AG09309 (cell line): ENCODE measurements around the gene KPNB1.

Experiments used
- DNase-seq: peaks from one replicate; pipeline ENCODE4 v3.0.0-alpha.2; 2010; ENCODE audit warnings: low read depth
- H3K4me3 ChIP-seq: 2 replicates; pipeline ENCODE4 v1.5.1; 2011; ENCODE audit warnings: mild to moderate bottlenecking, low read depth, low read length, moderate library complexity; ENCODE audit not compliant: control insufficient read depth
- TF ChIP-seq, protein P1 (sequence below): IDR thresholded peaks from 2 replicates; pipeline ENCODE4 v1.5.1; 2011; ENCODE audit warnings: mild to moderate bottlenecking, low read depth, low read length, inconsistent platforms; ENCODE audit not compliant: insufficient read depth, control insufficient read depth; ENCODE audit errors: missing control alignments

The KPNB1 gene

DNA sequence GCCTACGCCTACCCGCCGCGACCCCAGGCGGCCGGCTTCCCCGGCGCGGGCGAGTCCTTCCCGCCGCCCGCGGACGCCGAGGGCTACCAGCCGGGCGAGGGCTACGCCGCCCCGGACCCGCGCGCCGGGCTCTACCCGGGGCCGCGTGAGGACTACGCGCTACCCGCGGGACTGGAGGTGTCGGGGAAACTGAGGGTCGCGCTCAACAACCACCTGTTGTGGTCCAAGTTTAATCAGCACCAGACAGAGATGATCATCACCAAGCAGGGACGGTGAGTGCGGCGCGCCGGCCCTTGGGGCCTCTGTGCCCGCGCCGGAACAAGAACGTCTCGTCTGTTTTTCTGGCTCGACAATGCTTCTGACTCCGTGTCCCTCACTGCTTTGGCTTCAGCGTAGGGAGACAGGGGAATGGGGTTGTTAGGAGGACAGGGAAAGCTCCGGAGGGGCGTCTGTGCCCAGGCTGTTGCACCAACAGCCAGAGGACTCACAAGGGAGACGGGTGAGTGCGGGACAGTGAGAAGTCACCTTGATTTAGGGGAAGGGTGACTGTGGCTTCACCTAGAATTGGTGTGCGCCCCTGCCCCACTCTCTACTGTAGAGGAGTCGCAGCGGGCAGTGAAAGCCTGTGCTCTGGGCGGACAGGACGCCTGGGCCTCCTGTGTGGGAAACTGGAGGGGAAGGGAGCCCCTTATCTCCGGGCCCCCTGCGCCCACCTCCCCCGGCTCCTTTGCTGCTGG is 84.1 kb downstream of the KPNB1 start:
- H3K4me3 ChIP-seq: no peak overlapping the region
- no peak for DNase-seq

DNA sequence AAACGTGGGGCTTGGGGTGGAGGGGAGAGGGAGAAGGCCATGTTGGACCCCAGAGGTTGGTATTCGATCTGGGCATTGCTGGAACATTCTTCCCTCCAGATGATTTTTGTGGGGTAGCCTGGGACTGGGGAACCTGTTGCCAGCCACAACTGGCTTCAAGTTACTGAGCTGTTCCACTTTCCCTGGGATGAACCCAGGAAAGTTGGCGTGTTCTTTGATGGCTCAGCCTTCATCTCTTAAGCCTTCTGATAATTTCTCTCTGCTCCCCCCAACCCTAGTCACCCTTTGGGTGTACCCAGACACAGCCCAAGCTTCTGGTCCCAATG is 85.4 kb downstream of the KPNB1 start:
- TF ChIP-seq, protein P1, sequence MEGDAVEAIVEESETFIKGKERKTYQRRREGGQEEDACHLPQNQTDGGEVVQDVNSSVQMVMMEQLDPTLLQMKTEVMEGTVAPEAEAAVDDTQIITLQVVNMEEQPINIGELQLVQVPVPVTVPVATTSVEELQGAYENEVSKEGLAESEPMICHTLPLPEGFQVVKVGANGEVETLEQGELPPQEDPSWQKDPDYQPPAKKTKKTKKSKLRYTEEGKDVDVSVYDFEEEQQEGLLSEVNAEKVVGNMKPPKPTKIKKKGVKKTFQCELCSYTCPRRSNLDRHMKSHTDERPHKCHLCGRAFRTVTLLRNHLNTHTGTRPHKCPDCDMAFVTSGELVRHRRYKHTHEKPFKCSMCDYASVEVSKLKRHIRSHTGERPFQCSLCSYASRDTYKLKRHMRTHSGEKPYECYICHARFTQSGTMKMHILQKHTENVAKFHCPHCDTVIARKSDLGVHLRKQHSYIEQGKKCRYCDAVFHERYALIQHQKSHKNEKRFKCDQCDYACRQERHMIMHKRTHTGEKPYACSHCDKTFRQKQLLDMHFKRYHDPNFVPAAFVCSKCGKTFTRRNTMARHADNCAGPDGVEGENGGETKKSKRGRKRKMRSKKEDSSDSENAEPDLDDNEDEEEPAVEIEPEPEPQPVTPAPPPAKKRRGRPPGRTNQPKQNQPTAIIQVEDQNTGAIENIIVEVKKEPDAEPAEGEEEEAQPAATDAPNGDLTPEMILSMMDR: no peak
- no peak overlapping the region for H3K4me3 ChIP-seq
- no peak for DNase-seq

More for the DNA sequence above, 84.1 kb downstream of the KPNB1 start:
- TF ChIP-seq, protein P1: no peak
